Medulla oblongata (tissue), 1 donor: Measurements from ENCODE around the gene HSPB2.

Experiments used
- DNase-seq: peaks from one replicate; pipeline ENCODE4 v3.0.0-alpha.2; 2015; ENCODE audit errors: extremely low spot score

HSPB2 gene

GRCh38 chr11:111913997-111914396 is 1.5 kb downstream of the HSPB2 start:
- DNase-seq, result peak; percentile 95

GRCh38 chr11:111916768-111917167 is 4.2 kb downstream of the HSPB2 start:
- no peak for DNase-seq

GRCh38 chr11:111917312-111917711 is 4.8 kb downstream of the HSPB2 start:
- no peak for DNase-seq

GRCh38 chr11:111917788-111918187 is 5.3 kb downstream of the HSPB2 start:
- DNase-seq, result no peak

- peak; percentile 44 for DNase-seq
Measured at GRCh38 chr11:111918390-111919256, 6.1 kb downstream of the HSPB2 start, which contains the start of gene C11orf52. Gene C11orf52, plus strand, starts transcription at chr11:111918913. Its CDS starts 60 bp downstream, at chr11:111918973.

GRCh38 chr11:111920908-111921307 is 8.4 kb downstream of the HSPB2 start:
- DNase-seq, result no peak

GRCh38 chr11:111921541-111922230 is 9.2 kb downstream of the HSPB2 start:
- no peak for DNase-seq

- peak; percentile 86 for DNase-seq
Measured at GRCh38 chr11:111922803-111923202, 10.3 kb downstream of the HSPB2 start.

- DNase-seq, result peak; percentile 3
Measured at GRCh38 chr11:111923351-111923788, 10.8 kb downstream of the HSPB2 start.

- no peak for DNase-seq
Measured at GRCh38 chr11:111923951-111924350, 11.4 kb downstream of the HSPB2 start.

GRCh38 chr11:111925953-111926352 is 13.4 kb downstream of the HSPB2 start:
- no peak for DNase-seq

GRCh38 chr11:111926505-111927391 is 14.2 kb downstream of the HSPB2 start:
- DNase-seq, result peak; percentile 98

GRCh38 chr11:111930472-111930871 is 17.9 kb downstream of the HSPB2 start:
- no peak for DNase-seq

- no peak for DNase-seq
Measured at GRCh38 chr11:111932611-111932950, 20.0 kb downstream of the HSPB2 start.

GRCh38 chr11:111933176-111933575 is 20.6 kb downstream of the HSPB2 start:
- peak; percentile 1 for DNase-seq

GRCh38 chr11:111933872-111934271 is 21.3 kb downstream of the HSPB2 start:
- peak; percentile 1 for DNase-seq

- peak; percentile 7 for DNase-seq
Measured at GRCh38 chr11:111934306-111934705, 21.8 kb downstream of the HSPB2 start.

GRCh38 chr11:111935317-111936039 is 22.9 kb downstream of the HSPB2 start:
- DNase-seq, result peak; percentile 40

- DNase-seq, result peak; percentile 45
Measured at GRCh38 chr11:111936040-111936540, 23.6 kb downstream of the HSPB2 start.

GRCh38 chr11:111937461-111937769 is 24.9 kb downstream of the HSPB2 start:
- no peak for DNase-seq

GRCh38 chr11:111937844-111938243 is 25.3 kb downstream of the HSPB2 start:
- peak; percentile 34 for DNase-seq
